Ascending aorta (tissue), 2 donors: ENCODE measurements around the gene ABCF2. TPM values are rescaled to one million over a fixed set of nuclear protein-coding genes. Genes with fewer than 3 reads are reported as not detected.

Source experiments
- DNase-seq, 2 donors: peaks; one replicate each; pipeline ENCODE4 v3.0.0-alpha.2; 2019; ENCODE audit warnings: low spot score in 2 of 2
- H3K27ac ChIP-seq, 2 donors: fragments of 200-600 bp; sonication (generic); one replicate each; pipeline ENCODE4 v1.5.1; 2016 to 2017; ENCODE audit warnings: mild to moderate bottlenecking in 1 of 2
- H3K27me3 ChIP-seq: fragments of 200-600 bp; sonication (generic); one replicate; pipeline ENCODE4 v1.5.1; 2017
- H3K36me3 ChIP-seq, 2 donors: fragments of 200-600 bp; sonication (generic); one replicate each; pipeline ENCODE4 v1.5.1; 2016
- H3K4me1 ChIP-seq, 2 donors: fragments of 200-600 bp; sonication (generic); one replicate each; pipeline ENCODE4 v1.5.1; 2016 to 2017; ENCODE audit warnings: mild to moderate bottlenecking in 1 of 2
- H3K4me3 ChIP-seq, 2 donors: fragments of 200-600 bp; sonication (generic); one replicate each; pipeline ENCODE4 v1.5.1; 2016 to 2017; ENCODE audit warnings: mild to moderate bottlenecking in 1 of 2
- H3K9me3 ChIP-seq, 2 donors: fragments of 200-600 bp; sonication (generic); one replicate each; pipeline ENCODE4 v1.5.1; 2016
- intact Hi-C: fragments of 100-400 bp; cut with DNase I; formaldehyde crosslinking; loops from one replicate; pipeline ENCODE4 v1.15.1; 2023
- total RNA-seq: library from RNA; depleted of rRNA; stranded (reverse); fragments of >200 nt; gene quantifications from one replicate; pipeline ENCODE4 v1.1.0, GENCODE V29; 2016
- TF ChIP-seq, protein P1 (sequence below), 3 experiments: fragments of 200-600 bp in 2 of 3; fragments of 450-650 bp in 1 of 3; sonication (generic) in 2 of 3; IDR thresholded peaks; one replicate each; pipeline ENCODE4 v1.5.1; 2016 to 2019; ENCODE audit warnings: antibody characterized with exemption in 3 of 3, mild to moderate bottlenecking in 1 of 3, moderate library complexity in 1 of 3

The ABCF2 gene
- 85.3 TPM for total RNA-seq

DNA sequence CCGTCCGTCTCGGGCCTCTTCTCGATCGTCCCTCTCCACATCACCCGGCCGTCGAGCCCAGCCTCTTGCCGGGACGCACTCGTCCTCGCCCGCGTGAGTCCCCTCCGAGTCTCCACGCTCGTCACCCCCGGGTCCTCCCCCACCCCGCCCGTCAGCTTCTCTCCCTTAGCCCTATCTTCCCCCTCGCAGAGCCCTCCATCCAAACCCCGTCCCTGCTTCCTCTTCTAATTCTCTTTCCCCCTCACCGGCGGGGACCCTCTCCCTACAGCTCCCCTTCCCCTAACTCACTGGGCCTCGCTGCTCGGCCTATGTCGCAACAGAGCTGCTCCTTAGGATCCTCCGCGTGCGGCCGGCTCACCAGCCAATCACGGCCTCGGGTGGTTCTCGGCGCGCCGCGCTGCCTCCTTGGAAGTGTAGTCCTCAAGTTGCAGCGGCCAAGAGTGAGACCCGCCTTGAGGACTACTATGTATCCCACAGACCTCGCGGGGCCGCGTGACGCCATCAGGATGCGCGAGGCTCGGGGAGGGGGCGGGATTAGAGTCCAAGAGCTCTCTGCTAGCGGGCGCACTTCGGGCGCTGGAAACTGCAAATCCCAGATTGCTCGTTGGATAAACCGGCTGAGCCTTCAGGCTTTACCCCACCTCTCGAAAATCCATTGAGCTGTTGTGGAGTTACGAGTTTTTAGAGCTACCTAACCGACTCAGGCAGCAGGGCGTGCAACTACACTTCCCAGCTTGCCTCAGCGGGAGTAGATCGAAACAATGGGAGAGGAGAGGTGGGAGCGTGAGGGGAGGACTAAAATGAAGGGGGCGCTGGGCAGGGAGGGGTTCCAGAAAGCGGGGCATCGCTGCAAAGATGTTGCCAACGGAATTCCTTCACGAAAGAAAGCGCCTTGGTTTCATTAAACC, at the start of gene ABCF2:
Gene ABCF2, minus strand, starts transcription at position 331 of the 908 bp plus-strand sequence. CDS start 747 bp downstream, outside the sequence.
- Histone ChIP-seq H3K27me3 (no peaks in the 10 kb centered on the region), H3K27ac (peak within 1 kb of the TSS; percentile 63 to 72), H3K4me1 (peaks cover 7 to 12% of the 10 kb centered on the region in 2 donors), H3K36me3 (peaks cover 25 to 27% of the 10 kb centered on the region in 2 donors), H3K9me3 (no peaks in the 10 kb centered on the region), H3K4me3 (peak within 1 kb of the TSS; percentile 79 to 94)
- TF ChIP-seq, protein P1, sequence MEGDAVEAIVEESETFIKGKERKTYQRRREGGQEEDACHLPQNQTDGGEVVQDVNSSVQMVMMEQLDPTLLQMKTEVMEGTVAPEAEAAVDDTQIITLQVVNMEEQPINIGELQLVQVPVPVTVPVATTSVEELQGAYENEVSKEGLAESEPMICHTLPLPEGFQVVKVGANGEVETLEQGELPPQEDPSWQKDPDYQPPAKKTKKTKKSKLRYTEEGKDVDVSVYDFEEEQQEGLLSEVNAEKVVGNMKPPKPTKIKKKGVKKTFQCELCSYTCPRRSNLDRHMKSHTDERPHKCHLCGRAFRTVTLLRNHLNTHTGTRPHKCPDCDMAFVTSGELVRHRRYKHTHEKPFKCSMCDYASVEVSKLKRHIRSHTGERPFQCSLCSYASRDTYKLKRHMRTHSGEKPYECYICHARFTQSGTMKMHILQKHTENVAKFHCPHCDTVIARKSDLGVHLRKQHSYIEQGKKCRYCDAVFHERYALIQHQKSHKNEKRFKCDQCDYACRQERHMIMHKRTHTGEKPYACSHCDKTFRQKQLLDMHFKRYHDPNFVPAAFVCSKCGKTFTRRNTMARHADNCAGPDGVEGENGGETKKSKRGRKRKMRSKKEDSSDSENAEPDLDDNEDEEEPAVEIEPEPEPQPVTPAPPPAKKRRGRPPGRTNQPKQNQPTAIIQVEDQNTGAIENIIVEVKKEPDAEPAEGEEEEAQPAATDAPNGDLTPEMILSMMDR (IDR thresholded peaks at IDR 0.05): no peak
- intact Hi-C loops: loop anchor here (1.0 to 5.0 kb wide), 6 partner anchors 18 to 198 kb away; partner anchors contain the start of genes ABCB8, FASTK and NUB1
- peak; percentile 98 to 100 for DNase-seq

- Histone ChIP-seq H3K4me3 (peak overlapping the region; percentile 55 to 74), H3K9me3 (no peaks in the 10 kb centered on the region), H3K36me3 (no peaks in the 10 kb centered on the region), H3K27ac (peak overlapping the region; percentile 63 to 67), H3K27me3 (no peaks in the 10 kb centered on the region), H3K4me1 (peaks cover 10 to 25% of the 10 kb centered on the region in 2 donors)
- intact Hi-C loops: loop anchor here (2.0 kb wide), 1 partner anchor 27 kb away; no protein-coding TSS in a partner anchor
- TF ChIP-seq, protein P1 (IDR thresholded peaks at IDR 0.05): no peak
- peak in 1 of 2 donors; percentile 62 for DNase-seq
Measured at GRCh38 chr7:151275813-151276577, 49.0 kb upstream of the ABCF2 start.

DNA sequence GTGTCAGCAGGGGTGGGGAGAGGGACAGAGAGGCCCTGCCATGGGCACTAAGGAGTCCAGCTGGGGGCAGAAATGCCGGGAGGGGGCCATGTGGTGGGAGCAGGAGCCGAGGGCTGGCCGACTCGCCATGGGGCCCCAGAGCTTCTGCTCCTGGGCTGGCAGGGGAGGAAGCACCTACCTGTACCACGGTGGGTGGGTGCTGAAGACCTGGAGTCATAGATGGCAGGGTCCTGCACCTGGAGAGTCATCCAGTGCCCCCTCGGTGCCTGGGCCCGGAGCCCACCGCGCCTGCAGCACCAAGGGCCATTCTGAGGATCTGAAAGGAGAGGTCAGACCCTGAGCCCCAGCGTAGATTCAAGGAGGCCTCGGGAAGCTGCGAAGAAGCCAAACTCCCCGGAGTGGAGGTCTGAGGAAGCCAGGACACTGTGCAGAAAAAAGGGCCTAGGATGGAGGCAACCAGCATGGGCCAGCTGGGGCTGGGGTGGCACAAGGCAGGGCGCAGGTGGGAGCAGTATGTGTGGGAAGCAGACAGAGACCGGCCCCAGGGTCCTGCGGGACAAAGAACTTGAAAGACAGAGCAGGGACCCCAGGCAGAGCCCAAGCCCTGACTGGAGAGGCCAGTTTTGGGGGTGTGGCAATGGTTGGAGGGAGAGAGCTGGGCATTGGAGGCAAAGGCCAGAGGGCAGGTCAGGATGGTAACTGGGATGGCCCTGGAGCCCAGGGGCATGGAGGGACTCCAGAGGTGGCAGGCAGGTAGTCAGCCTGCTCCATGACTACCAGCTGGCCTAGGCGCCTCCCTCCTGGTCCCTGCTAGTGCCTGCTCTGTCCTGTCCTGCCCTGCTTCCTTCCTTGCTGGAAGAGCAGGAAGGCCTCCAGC, 48.2 kb upstream of the ABCF2 start:
- DNase-seq: peak in 1 of 2 donors; percentile 63
- intact Hi-C loops: no loop called here
- TF ChIP-seq, protein P1 (IDR thresholded peaks at IDR 0.05): no peak
- H3K27ac ChIP-seq: peak overlapping the region; percentile 63 to 67
- no peaks in the 10 kb centered on the region for H3K9me3 ChIP-seq
- H3K4me3 ChIP-seq: no peak overlapping the region
- H3K4me1 ChIP-seq: peaks cover 10 to 25% of the 10 kb centered on the region in 2 donors
- no peaks in the 10 kb centered on the region for H3K27me3 ChIP-seq
- no peaks in the 10 kb centered on the region for H3K36me3 ChIP-seq

- Histone ChIP-seq H3K27me3 (no peaks in the 10 kb centered on the region), H3K4me3 (no peak overlapping the region)
Measured at GRCh38 chr7:151274396-151274795, 47.4 kb upstream of the ABCF2 start.

More at GRCh38 chr7:151274396-151274795, 47.4 kb upstream of the ABCF2 start:
- no peaks in the 10 kb centered on the region for H3K9me3 ChIP-seq
- intact Hi-C loops: no loop called here
- DNase-seq: peak in 1 of 2 donors; percentile 59
- no peak overlapping the region for H3K27ac ChIP-seq
- no peaks in the 10 kb centered on the region for H3K36me3 ChIP-seq
- TF ChIP-seq, protein P1 (IDR thresholded peaks at IDR 0.05): no peak
- peaks cover 10 to 25% of the 10 kb centered on the region in 2 donors for H3K4me1 ChIP-seq
